ENCODE results near the gene CHADL.
A peak's percentile ranks its signal among the peaks of the same experiment; 100 is the strongest.
"Not testable (repeated sequence)": the region's sequence is repeated elsewhere in the genome, so short reads cannot be mapped to it uniquely, and the experiment has no call there.

The CHADL gene

GRCh38 chr22:41240377-41241132 is at the start of gene CHADL:
Gene CHADL (minus strand): TSS chr22:41240931. CDS start chr22:41240881, 50 bp downstream.
- no peak for DNase-seq (ENCODE audit: low read depth in 2 of 2, low spot score in 1 of 2)

- DNase-seq (ENCODE audit: low read depth in 2 of 2, low spot score in 1 of 2): no peak
Measured at GRCh38 chr22:41289671-41290070, 48.9 kb upstream of the CHADL start.

- DNase-seq (ENCODE audit: low read depth in 2 of 2, low spot score in 1 of 2): no peak
Measured at GRCh38 chr22:41288245-41288946, 47.7 kb upstream of the CHADL start.

- no peak for DNase-seq (ENCODE audit: low read depth in 2 of 2, low spot score in 1 of 2)
Measured at GRCh38 chr22:41286639-41287091, 45.9 kb upstream of the CHADL start.

GRCh38 chr22:41285820-41286638 is 45.3 kb upstream of the CHADL start, which contains the start of gene RANGAP1:
Gene RANGAP1 (minus strand): TSS chr22:41286187. CDS start chr22:41281044, 5,143 bp downstream.
- DNase-seq (ENCODE audit: low read depth in 2 of 2, low spot score in 1 of 2): peak; percentile 90 to 95

GRCh38 chr22:41285441-41285819 is 44.7 kb upstream of the CHADL start:
- DNase-seq (ENCODE audit: low read depth in 2 of 2, low spot score in 1 of 2): peak; percentile 39 to 55

- no peak for DNase-seq (ENCODE audit: low read depth in 2 of 2, low spot score in 1 of 2)
Measured at GRCh38 chr22:41284465-41284864, 43.7 kb upstream of the CHADL start.

- no peak for DNase-seq (ENCODE audit: low read depth in 2 of 2, low spot score in 1 of 2)
Measured at GRCh38 chr22:41280854-41281253, 40.1 kb upstream of the CHADL start.

GRCh38 chr22:41280065-41280464 is 39.3 kb upstream of the CHADL start:
- no peak for DNase-seq (ENCODE audit: low read depth in 2 of 2, low spot score in 1 of 2)

GRCh38 chr22:41274856-41275255 is 34.1 kb upstream of the CHADL start:
- DNase-seq (ENCODE audit: low read depth in 2 of 2, low spot score in 1 of 2): no peak

- no peak for DNase-seq (ENCODE audit: low read depth in 2 of 2, low spot score in 1 of 2)
Measured at GRCh38 chr22:41273128-41273527, 32.4 kb upstream of the CHADL start.

GRCh38 chr22:41271787-41272186 is 31.1 kb upstream of the CHADL start:
- DNase-seq (ENCODE audit: low read depth in 2 of 2, low spot score in 1 of 2): no peak

GRCh38 chr22:41267958-41268357 is 27.2 kb upstream of the CHADL start:
- DNase-seq (ENCODE audit: low read depth in 2 of 2, low spot score in 1 of 2): no peak

GRCh38 chr22:41264408-41264941 is 23.7 kb upstream of the CHADL start:
- no peak for DNase-seq (ENCODE audit: low read depth in 2 of 2, low spot score in 1 of 2)

- DNase-seq (ENCODE audit: low read depth in 2 of 2, low spot score in 1 of 2): no peak
Measured at GRCh38 chr22:41263704-41264103, 23.0 kb upstream of the CHADL start.

GRCh38 chr22:41262250-41262765 is 21.6 kb upstream of the CHADL start:
- no peak for DNase-seq (ENCODE audit: low read depth in 2 of 2, low spot score in 1 of 2)

GRCh38 chr22:41261541-41262249 is 21.0 kb upstream of the CHADL start:
- DNase-seq (ENCODE audit: low read depth in 2 of 2, low spot score in 1 of 2): no peak

- DNase-seq (ENCODE audit: low read depth in 2 of 2, low spot score in 1 of 2): no peak
Measured at GRCh38 chr22:41260871-41261270, 20.1 kb upstream of the CHADL start.

- DNase-seq (ENCODE audit: low read depth in 2 of 2, low spot score in 1 of 2): not testable (repeated sequence)
Measured at GRCh38 chr22:41259756-41260155, 19.0 kb upstream of the CHADL start.

- DNase-seq (ENCODE audit: low read depth in 2 of 2, low spot score in 1 of 2): no peak
Measured at GRCh38 chr22:41257696-41258095, 17.0 kb upstream of the CHADL start.
